Mammary epithelial cell (primary cell): ENCODE results near the gene MOGAT2.
"Not testable (repeated sequence)": the region's sequence is repeated elsewhere in the genome, so short reads cannot be mapped to it uniquely, and the experiment has no call there.

Experiments
- CTCF ChIP-seq, 2 donors: IDR thresholded peaks in 1 of 2; conservative IDR thresholded peaks in 1 of 2; 2 replicates each; pipeline ENCODE4 v1.5.1; 2011 to 2012; ENCODE audit warnings: inconsistent platforms in 2 of 2, low read length in 2 of 2, mild to moderate bottlenecking in 2 of 2, control low read depth in 1 of 2, low read depth in 1 of 2; ENCODE audit not compliant: insufficient read depth in 1 of 2; ENCODE audit errors: extremely low read depth in 1 of 2
- EZH2 ChIP-seq: IDR thresholded peaks from 2 replicates; pipeline ENCODE4 v1.6.1; 2012; ENCODE audit warnings: low read length, inconsistent platforms, borderline replicate concordance

GRCh38 chr11:75743159-75743558, 25.5 kb downstream of the MOGAT2 start:
- TF ChIP-seq CTCF (conservative IDR thresholded peaks at IDR 0.05 in 1 of 2, IDR thresholded peaks at IDR 0.05 in 1 of 2; ENCODE audit: extremely low read depth in 1 of 2, insufficient read depth in 1 of 2, low read depth in 1 of 2, low read length in 2 of 2); EZH2: not testable (repeated sequence)
